PC-3 (cell line): ENCODE results near the gene NR2C2.
"Not testable (repeated sequence)": the region's sequence is repeated elsewhere in the genome, so short reads cannot be mapped to it uniquely, and the experiment has no call there.

Experiments used
- CTCF ChIP-seq: fragments of 300-600 bp; sonication (generic); conservative IDR thresholded peaks from 2 replicates; pipeline ENCODE4 v1.5.1; 2017; ENCODE audit warnings: antibody characterized with exemption, low read depth, mild to moderate bottlenecking, low read length
- EZH2 ChIP-seq: fragments of 300-600 bp; sonication (generic); IDR thresholded peaks from one replicate; pipeline ENCODE4 v1.6.1; 2017; ENCODE audit warnings: antibody characterized with exemption, mild to moderate bottlenecking, low read length; ENCODE audit not compliant: unreplicated experiment
- EZH2phosphoT487 ChIP-seq: fragments of 300-600 bp; sonication (generic); IDR thresholded peaks from 2 replicates; pipeline ENCODE4 v1.6.1; 2018; ENCODE audit warnings: mild to moderate bottlenecking, antibody characterized with exemption, low read length, borderline replicate concordance

- TF ChIP-seq CTCF, EZH2phosphoT487, EZH2: not testable (repeated sequence)
Observed at GRCh38 chr3:14999182-14999581, 51.8 kb downstream of the NR2C2 start.
